Jurkat, Clone E6-1 (cell line): ENCODE data around the gene ENG.

Experiments used
- DNase-seq: peaks from one replicate; pipeline ENCODE4 v3.0.0-alpha.2; 2011; ENCODE audit warnings: low read depth, low spot score
- H3K4me3 ChIP-seq: 2 replicates; pipeline ENCODE4 v1.5.1; 2011; ENCODE audit warnings: mild to moderate bottlenecking, low read length, control low read depth, moderate library complexity

Gene ENG

DNA sequence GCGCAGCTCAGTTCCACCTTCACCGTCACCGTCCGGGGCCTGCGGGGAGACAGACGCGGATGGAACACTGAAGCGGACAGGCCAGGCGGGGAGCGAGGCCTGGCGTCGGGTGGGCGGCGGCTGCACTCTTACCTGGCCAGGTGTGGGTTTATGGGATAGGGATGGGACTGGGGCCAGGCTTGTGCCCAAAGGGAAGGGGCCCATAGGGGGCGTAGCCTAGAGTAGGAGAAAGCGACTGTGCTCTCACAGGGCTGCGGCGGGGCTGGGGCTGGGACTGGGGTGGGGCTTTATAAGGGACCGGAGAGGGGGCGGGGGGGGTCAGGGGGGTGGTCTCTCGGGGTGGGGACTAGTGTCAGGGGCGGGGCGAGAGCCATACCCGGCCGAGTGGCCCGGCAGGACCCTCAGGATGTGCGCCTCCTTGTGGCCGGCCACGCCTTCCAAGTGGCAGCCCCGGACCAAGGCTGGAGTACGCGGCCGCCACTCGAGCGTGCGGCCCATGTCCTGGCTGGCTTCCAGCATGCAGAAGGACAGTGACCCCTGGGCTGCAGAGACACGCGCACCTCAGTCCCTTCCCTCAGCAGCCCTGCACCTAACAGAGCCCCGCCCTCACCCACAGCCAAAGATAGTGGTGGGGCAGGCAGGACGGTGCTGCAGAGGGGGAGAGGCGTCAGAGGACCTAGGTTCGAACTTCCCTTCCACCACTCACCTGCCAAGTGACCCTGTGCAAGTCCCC, 29.0 kb downstream of the ENG start:
- DNase-seq: no peak
- H3K4me3 ChIP-seq: no peak overlapping the region

GRCh38 chr9:127822108-127822507, 32.4 kb downstream of the ENG start:
- DNase-seq: no peak
- H3K4me3 ChIP-seq: no peak overlapping the region

GRCh38 chr9:127818574-127818973, 35.9 kb downstream of the ENG start:
- no peak for DNase-seq
- H3K4me3 ChIP-seq: no peak overlapping the region

GRCh38 chr9:127817881-127818434, 36.5 kb downstream of the ENG start:
- H3K4me3 ChIP-seq: no peak overlapping the region
- no peak for DNase-seq

DNA sequence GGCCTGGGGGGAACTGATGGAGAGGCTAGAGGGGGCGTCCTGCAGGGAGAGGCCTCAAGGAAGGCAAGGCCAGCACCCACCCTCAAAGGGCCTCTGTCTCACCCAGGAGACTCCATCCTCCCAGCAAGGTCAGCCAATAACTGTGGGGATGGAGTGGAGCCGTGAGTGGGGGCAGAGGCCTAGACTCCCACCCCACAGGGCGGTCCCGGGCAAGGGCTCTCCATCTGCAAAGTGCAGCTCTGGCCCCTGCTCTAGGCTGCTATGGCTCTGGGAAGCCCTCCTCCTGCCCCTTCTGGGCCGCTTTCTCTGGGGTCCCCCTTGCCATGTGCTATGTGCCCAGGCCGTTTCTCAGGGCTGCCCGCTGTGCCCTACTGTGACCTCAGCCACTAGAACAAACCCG, 37.7 kb downstream of the ENG start:
- DNase-seq: no peak

GRCh38 chr9:127816362-127816725, 38.1 kb downstream of the ENG start:
- DNase-seq: no peak
- H3K4me3 ChIP-seq: no peak overlapping the region

More for the DNA sequence above, 37.7 kb downstream of the ENG start:
- no peak overlapping the region for H3K4me3 ChIP-seq

DNA sequence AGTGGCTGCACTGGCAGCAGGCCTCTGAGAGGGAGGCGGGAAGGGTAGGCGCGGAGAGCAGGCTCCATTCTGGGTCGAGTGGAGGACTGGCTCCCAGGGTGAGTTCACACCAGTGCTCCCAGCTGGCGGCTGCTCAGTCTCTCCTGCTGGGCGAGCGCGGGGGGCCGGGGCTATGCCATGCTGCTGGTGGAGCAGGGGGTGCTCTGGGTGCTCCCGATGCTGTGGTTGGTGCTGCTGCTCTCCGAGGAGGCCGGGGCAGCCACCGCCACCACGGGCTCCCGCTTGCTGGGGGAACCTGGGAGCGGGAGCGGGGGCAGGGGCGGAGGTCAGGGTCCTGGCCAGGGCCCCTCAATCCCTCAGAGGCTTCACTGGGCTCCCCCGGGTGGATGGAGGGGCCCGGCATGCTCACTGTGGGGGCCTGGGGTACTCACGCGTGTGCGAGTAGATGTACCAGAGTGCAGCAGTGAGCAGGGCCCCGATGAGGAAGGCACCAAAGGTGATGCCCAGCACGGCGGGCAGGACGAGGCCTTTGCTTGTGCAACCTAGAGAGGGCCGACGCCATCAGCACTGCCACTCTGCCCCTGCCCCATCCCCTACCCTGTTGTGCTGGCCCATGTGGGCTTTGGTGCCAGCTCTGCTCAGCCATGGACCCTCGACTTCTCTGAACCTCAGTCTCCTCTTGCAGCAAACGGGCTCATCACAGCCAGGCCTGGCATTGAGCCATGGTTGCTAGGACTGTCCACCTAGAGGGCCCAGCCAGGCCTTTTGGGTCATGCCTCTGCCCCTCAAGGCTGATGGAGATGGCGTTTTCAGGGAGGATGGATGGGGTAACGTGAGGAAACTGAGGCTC, 38.7 kb downstream of the ENG start:
- DNase-seq: no peak
- no peak overlapping the region for H3K4me3 ChIP-seq

DNA sequence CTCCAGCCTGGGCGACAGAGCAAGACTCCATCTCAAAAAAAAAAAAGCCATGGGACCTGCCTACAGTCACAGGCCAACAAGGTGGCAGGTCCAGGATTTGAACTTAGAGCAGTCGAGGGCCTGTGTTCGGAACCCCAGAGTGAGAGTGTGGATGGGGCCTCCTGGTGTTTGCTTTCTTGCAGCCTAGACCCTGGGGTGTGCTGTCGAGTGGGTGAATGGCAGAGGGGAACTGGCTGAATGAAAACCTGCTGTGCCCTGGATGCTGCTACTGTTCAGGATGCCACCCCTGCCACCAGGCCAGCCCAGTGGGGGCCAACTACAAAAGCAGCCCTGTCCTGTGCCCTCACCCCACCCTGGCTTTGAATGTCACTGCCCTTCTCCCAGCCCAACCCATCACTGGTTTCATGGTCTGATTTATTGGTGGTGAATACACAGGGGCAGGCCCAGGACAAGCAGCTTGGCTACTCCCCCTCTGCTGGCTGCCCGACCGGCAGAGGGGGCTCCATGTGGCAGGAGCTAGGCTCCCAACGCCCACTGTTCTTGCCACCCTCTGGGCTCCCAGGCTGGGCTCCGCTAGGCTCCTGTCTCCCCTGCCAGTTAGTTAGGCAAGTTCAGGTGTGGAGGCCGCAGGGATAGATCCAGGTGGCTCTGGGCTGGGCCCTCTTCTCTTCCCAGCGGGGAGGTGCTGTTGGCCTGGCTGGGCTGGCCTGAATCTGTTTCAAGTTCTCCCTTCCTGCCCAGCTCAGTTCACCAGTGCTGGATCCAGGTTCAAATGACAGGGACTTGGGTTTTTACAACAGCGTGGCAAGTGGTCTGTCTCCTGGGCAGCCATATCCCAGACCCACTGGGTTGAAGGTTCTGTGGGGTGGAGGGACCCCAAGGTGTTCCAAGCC, 39.6 kb downstream of the ENG start:
- no peak overlapping the region for H3K4me3 ChIP-seq
- no peak for DNase-seq

- DNase-seq: no peak
- H3K4me3 ChIP-seq: no peak overlapping the region
Measured at GRCh38 chr9:127813686-127814226, 40.7 kb downstream of the ENG start.

DNA sequence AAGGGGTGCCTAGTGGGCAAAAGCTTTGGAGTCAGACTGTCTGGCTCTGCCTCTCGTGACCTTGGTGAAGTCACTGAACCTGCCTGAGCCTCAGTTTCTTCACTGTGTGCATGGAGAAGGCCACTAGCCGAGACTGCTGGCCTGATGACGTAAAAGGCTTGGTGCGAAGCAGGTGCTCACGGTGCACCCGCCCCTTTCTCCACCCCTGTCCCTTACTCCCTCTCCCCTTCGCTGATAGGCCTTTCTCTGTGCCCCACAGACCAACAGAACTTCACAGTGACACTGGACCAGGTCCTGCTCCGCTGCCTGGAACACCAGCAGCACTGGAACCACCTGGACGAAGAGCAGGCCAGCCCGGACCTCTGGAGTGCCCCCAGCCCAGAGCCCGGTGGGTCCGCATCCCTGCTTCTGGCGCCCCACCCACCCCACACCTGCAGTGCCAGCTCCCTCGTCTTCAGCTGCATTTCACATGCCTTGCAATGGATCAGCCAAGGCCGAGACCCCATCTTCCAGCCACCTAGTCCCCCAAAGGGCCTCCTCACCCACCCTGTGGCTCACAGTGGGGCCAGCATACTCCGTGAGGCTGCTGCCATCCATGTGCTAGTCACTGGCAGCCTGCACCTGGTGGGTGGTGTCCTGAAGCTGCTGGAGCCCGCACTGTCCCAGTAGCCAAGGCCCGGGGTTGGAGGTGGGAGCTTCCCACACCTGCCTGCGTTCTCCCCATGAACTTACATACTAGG, 41.4 kb downstream of the ENG start:
- no peak for DNase-seq
- no peak overlapping the region for H3K4me3 ChIP-seq

- no peak overlapping the region for H3K4me3 ChIP-seq
- DNase-seq: no peak
Measured at GRCh38 chr9:127812011-127812410, 42.4 kb downstream of the ENG start.

DNA sequence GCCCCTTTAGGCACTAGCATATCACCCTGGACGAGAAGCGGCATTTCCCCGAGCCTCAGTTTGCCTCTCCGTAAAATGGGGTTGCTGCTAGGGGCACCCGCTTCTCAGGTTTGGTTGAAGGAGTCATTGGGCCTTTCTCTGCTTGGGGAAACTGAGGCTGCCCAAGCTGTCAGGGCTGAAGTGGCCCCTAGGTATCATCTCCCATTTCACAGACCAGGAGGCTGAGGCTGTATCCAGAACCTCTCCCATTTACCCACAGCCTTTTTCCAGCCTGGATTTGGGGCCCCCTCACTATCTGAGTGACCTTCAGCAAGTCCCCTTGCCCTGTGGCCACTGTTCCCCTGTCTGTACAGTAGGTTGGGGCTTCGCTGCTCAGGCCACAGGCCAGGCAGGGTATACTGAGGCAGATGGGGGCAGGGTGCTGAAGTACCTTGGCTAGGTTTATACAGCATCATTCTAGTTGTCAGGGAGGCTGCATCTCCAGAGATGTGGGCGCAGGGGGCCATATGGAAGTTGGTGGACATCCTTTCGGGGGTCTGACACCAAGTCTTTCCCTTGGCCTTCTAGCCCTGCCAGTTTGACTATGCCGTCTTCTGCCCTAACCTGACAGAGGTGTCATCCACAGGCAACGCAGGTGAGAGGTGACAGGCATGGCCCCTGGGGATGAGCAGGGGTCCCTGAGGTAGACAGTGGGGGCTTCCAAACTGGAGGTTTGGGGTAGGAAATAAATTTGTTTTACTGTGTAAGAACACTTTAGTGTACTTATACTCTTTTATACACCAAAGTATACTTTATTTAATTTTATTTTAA, 43.9 kb downstream of the ENG start:
- H3K4me3 ChIP-seq: no peak overlapping the region
- no peak for DNase-seq

GRCh38 chr9:127809540-127810377, 44.7 kb downstream of the ENG start:
- no peak overlapping the region for H3K4me3 ChIP-seq

GRCh38 chr9:127809002-127809539, 45.4 kb downstream of the ENG start:
- H3K4me3 ChIP-seq: no peak overlapping the region
- DNase-seq: no peak

More at GRCh38 chr9:127809540-127810377, 44.7 kb downstream of the ENG start:
- no peak for DNase-seq

DNA sequence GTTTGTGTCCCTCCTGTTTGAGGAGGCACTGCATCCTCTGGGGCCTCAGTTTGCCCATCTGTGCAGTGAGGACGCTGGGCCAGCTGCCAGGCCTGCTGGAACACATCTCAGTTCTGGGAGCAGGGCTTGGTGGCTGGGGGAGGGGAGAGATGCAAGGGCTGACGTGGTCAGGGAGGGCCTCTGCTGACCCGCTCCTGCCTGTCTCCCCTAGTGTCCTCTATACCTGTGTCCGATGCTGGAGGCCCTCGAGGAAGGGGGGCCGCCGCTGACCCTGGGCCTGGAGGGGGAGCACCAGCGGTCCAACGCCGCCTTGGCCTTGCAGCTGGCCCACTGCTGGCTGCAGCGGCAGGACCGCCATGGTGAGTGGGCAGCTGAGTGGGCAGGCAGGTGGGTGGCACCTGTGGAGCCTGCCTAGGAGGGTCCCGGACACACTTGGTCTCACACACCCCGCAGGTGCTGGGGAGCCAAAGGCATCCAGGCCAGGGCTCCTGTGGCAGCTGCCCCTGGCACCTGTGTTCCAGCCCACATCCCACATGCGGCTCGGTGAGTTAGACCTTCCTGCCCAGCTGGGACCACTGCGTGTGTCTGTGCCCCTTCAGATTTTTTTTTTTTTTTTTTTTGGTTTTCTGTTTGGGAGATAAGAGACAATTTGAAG, 46.0 kb downstream of the ENG start:
- DNase-seq: no peak
- H3K4me3 ChIP-seq: no peak overlapping the region

DNA sequence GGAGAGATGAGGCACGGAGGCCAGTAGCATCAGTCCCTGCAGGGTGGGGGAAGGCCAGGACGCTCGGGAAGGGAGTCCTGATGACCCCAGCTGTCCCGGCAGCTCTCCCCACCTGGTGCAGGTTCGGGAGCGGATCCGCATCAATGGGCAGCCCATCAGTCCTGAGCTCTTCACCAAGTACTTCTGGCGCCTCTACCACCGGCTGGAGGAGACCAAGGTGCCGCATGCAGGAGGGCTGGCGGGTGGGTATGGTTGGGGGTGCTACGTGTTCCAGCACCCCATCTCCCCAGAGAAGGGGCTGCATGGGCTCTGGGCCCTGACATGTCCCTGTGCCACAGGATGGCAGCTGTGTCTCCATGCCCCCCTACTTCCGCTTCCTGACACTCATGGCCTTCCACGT, 47.6 kb downstream of the ENG start:
- H3K4me3 ChIP-seq: no peak overlapping the region
- no peak for DNase-seq
